Measurements from ENCODE around the gene ZDHHC20.
"Not testable (repeated sequence)": the region's sequence is repeated elsewhere in the genome, so short reads cannot be mapped to it uniquely, and the experiment has no call there.

ZDHHC20 gene

GRCh38 chr13:21435687-21436151 is 23.4 kb downstream of the ZDHHC20 start:
- peak in 1 of 2 donors; percentile 36 for DNase-seq (ENCODE audit: low read depth in 2 of 2, low spot score in 1 of 2)

GRCh38 chr13:21435231-21435630 is 23.9 kb downstream of the ZDHHC20 start:
- no peak for DNase-seq (ENCODE audit: low read depth in 2 of 2, low spot score in 1 of 2)

GRCh38 chr13:21434588-21434987 is 24.5 kb downstream of the ZDHHC20 start:
- no peak for DNase-seq (ENCODE audit: low read depth in 2 of 2, low spot score in 1 of 2)

- no peak for DNase-seq (ENCODE audit: low read depth in 2 of 2, low spot score in 1 of 2)
Observed at GRCh38 chr13:21429211-21429610, 29.9 kb downstream of the ZDHHC20 start.

GRCh38 chr13:21427741-21428140 is 31.4 kb downstream of the ZDHHC20 start:
- no peak for DNase-seq (ENCODE audit: low read depth in 2 of 2, low spot score in 1 of 2)

GRCh38 chr13:21426238-21426637 is 32.9 kb downstream of the ZDHHC20 start:
- DNase-seq (ENCODE audit: low read depth in 2 of 2, low spot score in 1 of 2), result no peak

- DNase-seq (ENCODE audit: low read depth in 2 of 2, low spot score in 1 of 2), result no peak
Observed at GRCh38 chr13:21420706-21421105, 38.4 kb downstream of the ZDHHC20 start.

GRCh38 chr13:21413013-21413412 is 46.1 kb downstream of the ZDHHC20 start:
- no peak for DNase-seq (ENCODE audit: low read depth in 2 of 2, low spot score in 1 of 2)

GRCh38 chr13:21410453-21410852 is 48.6 kb downstream of the ZDHHC20 start:
- DNase-seq (ENCODE audit: low read depth in 2 of 2, low spot score in 1 of 2), result not testable (repeated sequence)

GRCh38 chr13:21405309-21405708 is 53.8 kb downstream of the ZDHHC20 start:
- DNase-seq (ENCODE audit: low read depth in 2 of 2, low spot score in 1 of 2), result no peak

GRCh38 chr13:21402586-21403307 is 56.4 kb downstream of the ZDHHC20 start:
- DNase-seq (ENCODE audit: low read depth in 2 of 2, low spot score in 1 of 2), result no peak

GRCh38 chr13:21399741-21400140 is 59.4 kb downstream of the ZDHHC20 start:
- no peak for DNase-seq (ENCODE audit: low read depth in 2 of 2, low spot score in 1 of 2)

- DNase-seq (ENCODE audit: low read depth in 2 of 2, low spot score in 1 of 2), result no peak
Observed at GRCh38 chr13:21395953-21396352, 63.1 kb downstream of the ZDHHC20 start.

GRCh38 chr13:21389124-21389523 is 70.0 kb downstream of the ZDHHC20 start:
- no peak for DNase-seq (ENCODE audit: low read depth in 2 of 2, low spot score in 1 of 2)

- DNase-seq (ENCODE audit: low read depth in 2 of 2, low spot score in 1 of 2), result no peak
Observed at GRCh38 chr13:21385710-21386109, 73.4 kb downstream of the ZDHHC20 start.

GRCh38 chr13:21383090-21383489 is 76.0 kb downstream of the ZDHHC20 start:
- DNase-seq (ENCODE audit: low read depth in 2 of 2, low spot score in 1 of 2), result no peak

- not testable (repeated sequence) for DNase-seq (ENCODE audit: low read depth in 2 of 2, low spot score in 1 of 2)
Observed at GRCh38 chr13:21376998-21377985, 81.8 kb downstream of the ZDHHC20 start.

- DNase-seq (ENCODE audit: low read depth in 2 of 2, low spot score in 1 of 2), result no peak
Observed at GRCh38 chr13:21372530-21372929, 86.6 kb downstream of the ZDHHC20 start.

GRCh38 chr13:21371011-21371410 is 88.1 kb downstream of the ZDHHC20 start:
- DNase-seq (ENCODE audit: low read depth in 2 of 2, low spot score in 1 of 2), result no peak

- DNase-seq (ENCODE audit: low read depth in 2 of 2, low spot score in 1 of 2), result peak in 1 of 2 donors; percentile 3
Observed at GRCh38 chr13:21365574-21365973, 93.5 kb downstream of the ZDHHC20 start.

GRCh38 chr13:21364916-21365315 is 94.2 kb downstream of the ZDHHC20 start:
- no peak for DNase-seq (ENCODE audit: low read depth in 2 of 2, low spot score in 1 of 2)

GRCh38 chr13:21364357-21364756 is 94.7 kb downstream of the ZDHHC20 start:
- no peak for DNase-seq (ENCODE audit: low read depth in 2 of 2, low spot score in 1 of 2)

Measured in stimulated activated CD8-positive, alpha-beta memory T cell treated with anti-CD3 and anti-CD28 coated beads, Interleukin-4, amount 100 ng/mL, for 1 hour (primary cell).